ENCODE measurements around the gene NPHP4.

GRCh38 chr1:5985250-5985649, 7.0 kb downstream of the NPHP4 start:
- TF ChIP-seq EZH2phosphoT487 (IDR thresholded peaks at IDR 0.05; ENCODE audit: borderline replicate concordance, low read length) = no peak
- TF ChIP-seq, protein P1, sequence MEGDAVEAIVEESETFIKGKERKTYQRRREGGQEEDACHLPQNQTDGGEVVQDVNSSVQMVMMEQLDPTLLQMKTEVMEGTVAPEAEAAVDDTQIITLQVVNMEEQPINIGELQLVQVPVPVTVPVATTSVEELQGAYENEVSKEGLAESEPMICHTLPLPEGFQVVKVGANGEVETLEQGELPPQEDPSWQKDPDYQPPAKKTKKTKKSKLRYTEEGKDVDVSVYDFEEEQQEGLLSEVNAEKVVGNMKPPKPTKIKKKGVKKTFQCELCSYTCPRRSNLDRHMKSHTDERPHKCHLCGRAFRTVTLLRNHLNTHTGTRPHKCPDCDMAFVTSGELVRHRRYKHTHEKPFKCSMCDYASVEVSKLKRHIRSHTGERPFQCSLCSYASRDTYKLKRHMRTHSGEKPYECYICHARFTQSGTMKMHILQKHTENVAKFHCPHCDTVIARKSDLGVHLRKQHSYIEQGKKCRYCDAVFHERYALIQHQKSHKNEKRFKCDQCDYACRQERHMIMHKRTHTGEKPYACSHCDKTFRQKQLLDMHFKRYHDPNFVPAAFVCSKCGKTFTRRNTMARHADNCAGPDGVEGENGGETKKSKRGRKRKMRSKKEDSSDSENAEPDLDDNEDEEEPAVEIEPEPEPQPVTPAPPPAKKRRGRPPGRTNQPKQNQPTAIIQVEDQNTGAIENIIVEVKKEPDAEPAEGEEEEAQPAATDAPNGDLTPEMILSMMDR (IDR thresholded peaks at IDR 0.05; ENCODE audit: low read depth, low read length, poor library complexity, severe bottlenecking) = no peak
